ENCODE results near the gene ALOX15B. TPM values are rescaled to one million over a fixed set of nuclear protein-coding genes. Genes with fewer than 3 reads are reported as not detected.

The ALOX15B gene
- total and polyA plus RNA-seq, 9 of the 15 experiments (the other 6 are each of a cell fraction or from before 2014, with no cell fraction given) = 0.04 TPM; not detected in 8

GRCh38 chr17:8014558-8014850, 24.4 kb upstream of the ALOX15B start:
- CTCF ChIA-PET (ENCODE audit: low intra/inter-chr PET ratio) = no interaction called here
- no peak for FAIRE-seq

More at GRCh38 chr17:8014558-8014850, 24.4 kb upstream of the ALOX15B start:
- POLR2A ChIA-PET = interaction anchor here (0.6 kb wide), 1 partner anchor 194 kb away, joined by 3 read pairs; no protein-coding TSS in a partner anchor
- Histone ChIP-seq H3K27me3 (ENCODE audit: control insufficient read depth in 2 of 2, insufficient read depth in 2 of 2, low read length in 2 of 2) (peaks cover 9 to 59% of the 10 kb centered on the region in 2 experiments; a peak in 4 of 5 replicates), H3K79me2 (ENCODE audit: control insufficient read depth, insufficient read depth, low read length) (no peaks in the 10 kb centered on the region), H3K4me1 (replicated peaks in 1 of 2; ENCODE audit: control insufficient read depth in 2 of 2, insufficient read depth in 2 of 2, low read length in 2 of 2) (peaks cover 0 to 13% of the 10 kb centered on the region in 2 experiments; a peak in 2 of 5 replicates), H4K20me1 (replicated peaks; ENCODE audit: control insufficient read depth, insufficient read depth, low read length) (no peaks in the 10 kb centered on the region), H3K27ac (ENCODE audit: extremely low read depth, low read depth, low read length) (no peak overlapping the region), H3K9me1 (ENCODE audit: control insufficient read depth, insufficient read depth, low read length) (no peaks in the 10 kb centered on the region), H3K4me2 (ENCODE audit: insufficient read depth, low read length) (no peak overlapping the region), H3K9ac (ENCODE audit: insufficient read depth in 1 of 2, low read depth in 2 of 2, low read length in 2 of 2) (no peak overlapping the region), H3K4me3 (no peak overlapping the region), H3K36me3 (ENCODE audit: control insufficient read depth, insufficient read depth, low read length) (no peaks in the 10 kb centered on the region), H2AFZ (ENCODE audit: low read depth, low read length) (no peak overlapping the region), H3K9me3 (replicated peaks; ENCODE audit: control insufficient read depth, insufficient read depth, low read depth, low read length) (no peaks in the 10 kb centered on the region)
- DNase-seq (ENCODE audit: extremely low read depth in 1 of 4, low spot score in 3 of 4) (no peak), ATAC-seq (no peak)
- WGBS (ENCODE audit: insufficient coverage, low coverage, missing lambda C conversion rate) = 17% methylated on average over 5 of the region's 9 CpGs
- BruUV-seq (replicated peaks) = no TSS peak
- in situ Hi-C loops (cut with MboI) (no loop called here), intact Hi-C loops (cut with micrococcal nuclease) (no loop called here)
- TF ChIP-seq RBM39 (optimal IDR thresholded peaks at IDR 0.05; ENCODE audit: low read depth, low read length) (no peak), MED1 (CRISPR knock-in tag; IDR thresholded peaks at IDR 0.05; ENCODE audit: borderline replicate concordance) (no peak), PCBP2 (IDR thresholded peaks at IDR 0.05; ENCODE audit: low read depth, low read length, poor library complexity, severe bottlenecking) (no peak), ZNF347 (CRISPR knock-in tag; IDR thresholded peaks at IDR 0.05; ENCODE audit: low read depth) (no peak), KDM5B (IDR thresholded peaks at IDR 0.05; ENCODE audit: insufficient replicate concordance, low read depth, low read length) (no peak), CBX8 (IDR thresholded peaks at IDR 0.05; ENCODE audit: borderline replicate concordance, extremely low read depth, low read depth, low read length, poor library complexity, severe bottlenecking) (no peak), ZKSCAN1 (IDR thresholded peaks at IDR 0.05; ENCODE audit: low read depth, low read length) (no peak), KDM2B (CRISPR knock-in tag; IDR thresholded peaks at IDR 0.05) (no peak), STAG1 (CRISPR knock-in tag; IDR thresholded peaks at IDR 0.05; ENCODE audit: borderline replicate concordance) (no peak), NONO (IDR thresholded peaks at IDR 0.05; ENCODE audit: low read depth in 2 of 2, low read length in 1 of 2) (no peak), ZNF830 (CRISPR knock-in tag; IDR thresholded peaks at IDR 0.05) (no peak), ZBTB11 (CRISPR knock-in tag; IDR thresholded peaks at IDR 0.05) (no peak), STAT5A (IDR thresholded peaks at IDR 0.05; ENCODE audit: borderline replicate concordance, low read length) (no peak), ETV6 (IDR thresholded peaks at IDR 0.05; ENCODE audit: borderline replicate concordance in 1 of 2, low read depth in 2 of 2, low read length in 1 of 2) (no peak), ETV6 (CRISPR knock-in tag; IDR thresholded peaks at IDR 0.05; ENCODE audit: borderline replicate concordance) (no peak), CBX5 (IDR thresholded peaks at IDR 0.05; ENCODE audit: borderline replicate concordance, low read depth) (no peak)
